OCI-LY1 (cell line): ENCODE results near the gene IL1RAPL1.

Experiments used
- H2AFZ ChIP-seq: fragments of 200-600 bp; sonication (generic), shearing (Covaris generic); 2 replicates; pipeline ENCODE4 v1.6.0; 2014; ENCODE audit warnings: antibody characterized with exemption, mild to moderate bottlenecking, low read length
- H3F3A ChIP-seq: fragments of 200-600 bp; sonication (generic), shearing (Covaris generic); 2 replicates; pipeline ENCODE4 v1.6.0; 2014; ENCODE audit warnings: mild to moderate bottlenecking, antibody characterized with exemption, low read length, moderate library complexity; ENCODE audit not compliant: insufficient read depth
- H3K27ac ChIP-seq: fragments of 200-600 bp; sonication (generic); 2 replicates; pipeline ENCODE4 v1.5.1; 2014; ENCODE audit warnings: low read length, mixed run types, mild to moderate bottlenecking, low read depth; ENCODE audit not compliant: poor library complexity, severe bottlenecking
- H3K27me3 ChIP-seq: fragments of 200-600 bp; sonication (generic); 2 replicates; pipeline ENCODE4 v1.6.0; 2014; ENCODE audit warnings: antibody characterized with exemption, mild to moderate bottlenecking, low read length, moderate library complexity; ENCODE audit not compliant: insufficient read depth
- H3K36me3 ChIP-seq: fragments of 200-600 bp; sonication (generic); 2 replicates; pipeline ENCODE4 v1.6.1; 2014; ENCODE audit warnings: mild to moderate bottlenecking, antibody characterized with exemption, low read length, moderate library complexity, mixed read lengths; ENCODE audit not compliant: insufficient read depth
- H3K4me1 ChIP-seq: fragments of 200-600 bp; sonication (generic); 2 replicates; pipeline ENCODE4 v1.5.1; 2014; ENCODE audit warnings: mild to moderate bottlenecking, low read length, moderate library complexity; ENCODE audit not compliant: insufficient read depth, severe bottlenecking
- H3K4me2 ChIP-seq: fragments of 200-600 bp; sonication (generic), shearing (Covaris generic); 2 replicates; pipeline ENCODE4 v1.6.1; 2014; ENCODE audit warnings: low read length
- H3K4me3 ChIP-seq: fragments of 200-600 bp; sonication (generic); 2 replicates; pipeline ENCODE4 v1.5.1; 2014; ENCODE audit warnings: low read length, low read depth, mild to moderate bottlenecking, mixed read lengths; ENCODE audit not compliant: poor library complexity, severe bottlenecking
- H3K79me2 ChIP-seq: fragments of 200-600 bp; shearing (Covaris generic); 2 replicates; pipeline ENCODE4 v1.6.1; 2016; ENCODE audit warnings: mixed run types, low read length, mixed read lengths; ENCODE audit not compliant: insufficient read depth
- H3K9ac ChIP-seq: fragments of 200-600 bp; sonication (generic), shearing (Covaris generic); 2 replicates; pipeline ENCODE4 v1.6.1; 2014; ENCODE audit warnings: mild to moderate bottlenecking, low read length, mixed read lengths
- H3K9me2 ChIP-seq: fragments of 200-600 bp; sonication (generic), shearing (Covaris generic); 2 replicates; pipeline ENCODE4 v1.6.1; 2014; ENCODE audit warnings: low read depth, mild to moderate bottlenecking, low read length, mixed read lengths
- H3K9me3 ChIP-seq: fragments of 200-600 bp; shearing (Covaris generic); 2 replicates; pipeline ENCODE4 v1.6.1; 2014; ENCODE audit warnings: low read length, mixed read lengths
- H4K20me1 ChIP-seq: fragments of 200-600 bp; sonication (generic), shearing (Covaris generic); 2 replicates; pipeline ENCODE4 v1.6.0; 2016; ENCODE audit warnings: mild to moderate bottlenecking, low read length; ENCODE audit not compliant: insufficient read depth
- CTCF ChIP-seq: fragments of 200-600 bp; sonication (generic), shearing (Covaris generic); IDR thresholded peaks from 2 replicates; pipeline ENCODE4 v1.5.1; 2017; ENCODE audit warnings: mild to moderate bottlenecking, antibody characterized with exemption, low read length, moderate library complexity, mixed read lengths
- EZH2 ChIP-seq: fragments of 200-600 bp; sonication (generic), shearing (Covaris generic); IDR thresholded peaks from 2 replicates; pipeline ENCODE4 v1.8.0; 2017; ENCODE audit warnings: borderline replicate concordance, mixed run types, mild to moderate bottlenecking, antibody characterized with exemption, low read length, moderate library complexity, mixed read lengths

The IL1RAPL1 gene

GRCh38 chrX:29275928-29276327 is 688.7 kb downstream of the IL1RAPL1 start:
- H2AFZ ChIP-seq, result no peak overlapping the region
- H3K4me3 ChIP-seq, result no peak overlapping the region
- H3K9me3 ChIP-seq, result no peaks in the 10 kb centered on the region
- H4K20me1 ChIP-seq, result no peaks in the 10 kb centered on the region
- H3K27me3 ChIP-seq, result no peaks in the 10 kb centered on the region
- no peaks in the 10 kb centered on the region for H3F3A ChIP-seq
- TF ChIP-seq CTCF (no peak), EZH2 (no peak)
- H3K4me2 ChIP-seq, result no peak overlapping the region
- no peak overlapping the region for H3K9ac ChIP-seq
- no peaks in the 10 kb centered on the region for H3K36me3 ChIP-seq
- no peak overlapping the region for H3K27ac ChIP-seq
- no peaks in the 10 kb centered on the region for H3K4me1 ChIP-seq
- no peaks in the 10 kb centered on the region for H3K9me2 ChIP-seq
- H3K79me2 ChIP-seq, result no peaks in the 10 kb centered on the region

- H4K20me1 ChIP-seq, result no peaks in the 10 kb centered on the region
- no peaks in the 10 kb centered on the region for H3F3A ChIP-seq
- no peaks in the 10 kb centered on the region for H3K9me3 ChIP-seq
- no peaks in the 10 kb centered on the region for H3K9me2 ChIP-seq
- H3K4me3 ChIP-seq, result no peak overlapping the region
- H3K9ac ChIP-seq, result no peak overlapping the region
- no peak overlapping the region for H3K4me2 ChIP-seq
- no peaks in the 10 kb centered on the region for H3K79me2 ChIP-seq
- no peak overlapping the region for H2AFZ ChIP-seq
- H3K27me3 ChIP-seq, result no peaks in the 10 kb centered on the region
- no peak for TF ChIP-seq CTCF
- no peak for TF ChIP-seq EZH2
- H3K27ac ChIP-seq, result no peak overlapping the region
- H3K4me1 ChIP-seq, result no peaks in the 10 kb centered on the region
- no peaks in the 10 kb centered on the region for H3K36me3 ChIP-seq
Measured at GRCh38 chrX:29281078-29281742, 694.0 kb downstream of the IL1RAPL1 start.

GRCh38 chrX:29285664-29286063 is 698.4 kb downstream of the IL1RAPL1 start:
- no peaks in the 10 kb centered on the region for H3K36me3 ChIP-seq
- no peak overlapping the region for H3K27ac ChIP-seq
- TF ChIP-seq EZH2 (no peak), CTCF (no peak)
- H3F3A ChIP-seq, result no peaks in the 10 kb centered on the region
- H3K9ac ChIP-seq, result no peak overlapping the region
- no peak overlapping the region for H2AFZ ChIP-seq
- no peak overlapping the region for H3K4me2 ChIP-seq
- H3K9me3 ChIP-seq, result no peaks in the 10 kb centered on the region
- H3K9me2 ChIP-seq, result no peaks in the 10 kb centered on the region
- H3K4me3 ChIP-seq, result no peak overlapping the region
- H3K4me1 ChIP-seq, result no peaks in the 10 kb centered on the region
- no peaks in the 10 kb centered on the region for H3K79me2 ChIP-seq
- H3K27me3 ChIP-seq, result no peaks in the 10 kb centered on the region
- no peaks in the 10 kb centered on the region for H4K20me1 ChIP-seq
